ENCODE measurements around the gene MAN2A2. TPM values are rescaled to one million over a fixed set of nuclear protein-coding genes. Genes with fewer than 3 reads are reported as not detected.
A peak's percentile ranks its signal among the peaks of the same experiment; 100 is the strongest.

Gene MAN2A2
- polyA plus RNA-seq, 10 donors, result 21.2 to 44.6 (median 33.3) TPM

DNA sequence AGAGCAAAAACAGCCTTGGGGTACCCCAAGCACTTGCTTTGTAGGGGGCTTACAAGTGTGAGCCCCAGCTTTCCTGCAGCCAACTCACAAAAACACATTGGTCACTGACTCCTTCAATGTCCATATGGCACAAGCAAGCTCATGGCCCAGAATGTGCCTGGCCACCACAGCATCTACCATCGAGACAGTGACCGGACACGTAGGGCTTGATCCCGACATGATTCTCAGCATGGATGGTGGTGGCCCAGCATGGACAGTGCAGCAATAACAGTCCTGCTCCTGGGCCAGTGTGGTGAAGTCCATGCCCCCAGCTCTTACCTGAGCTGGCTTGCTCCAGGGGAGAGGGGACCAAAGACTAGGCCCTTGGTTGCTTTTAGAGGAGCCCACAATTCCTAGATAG lies 37.9 kb downstream of the MAN2A2 start:
- no peak for DNase-seq

GRCh38 chr15:90942354-90943120 lies 39.4 kb downstream of the MAN2A2 start:
- DNase-seq, result no peak

- no peak for DNase-seq
Measured at GRCh38 chr15:90945091-90945490, 42.0 kb downstream of the MAN2A2 start.

GRCh38 chr15:90946538-90946937 lies 43.4 kb downstream of the MAN2A2 start:
- no peak for DNase-seq

DNA sequence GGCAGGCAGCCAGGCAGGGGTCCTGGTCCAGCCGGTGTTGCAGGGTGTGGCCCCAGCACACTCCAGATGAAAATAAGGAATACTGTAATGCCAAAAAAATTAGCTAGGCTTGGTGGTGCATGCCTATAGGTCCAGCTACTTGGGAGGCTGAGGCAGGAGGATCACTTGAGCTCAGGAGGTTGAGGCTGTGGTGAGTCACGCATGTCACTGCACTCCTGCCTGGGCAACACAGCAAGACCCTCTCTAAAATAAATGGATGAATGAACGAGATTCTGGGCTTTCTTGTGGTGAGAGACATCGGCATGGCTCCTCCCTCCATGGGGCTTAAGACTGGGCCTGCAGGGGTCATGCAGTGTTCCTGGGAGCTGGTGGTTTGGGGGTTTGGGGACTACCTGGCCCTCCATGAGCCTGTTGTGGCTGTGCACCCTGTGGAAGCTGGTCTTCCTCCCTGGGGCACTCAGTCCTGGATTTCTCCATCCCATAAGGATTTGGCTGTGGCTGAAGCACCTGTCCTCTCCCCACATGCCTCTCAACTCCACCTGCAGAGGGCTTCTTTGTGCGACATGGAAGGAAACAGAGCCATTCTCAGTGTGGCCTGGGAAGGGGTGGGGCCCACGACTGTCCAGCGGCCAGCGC lies 44.0 kb downstream of the MAN2A2 start:
- DNase-seq, result no peak

- DNase-seq, result no peak
Measured at GRCh38 chr15:90947577-90948357, 44.7 kb downstream of the MAN2A2 start.

DNA sequence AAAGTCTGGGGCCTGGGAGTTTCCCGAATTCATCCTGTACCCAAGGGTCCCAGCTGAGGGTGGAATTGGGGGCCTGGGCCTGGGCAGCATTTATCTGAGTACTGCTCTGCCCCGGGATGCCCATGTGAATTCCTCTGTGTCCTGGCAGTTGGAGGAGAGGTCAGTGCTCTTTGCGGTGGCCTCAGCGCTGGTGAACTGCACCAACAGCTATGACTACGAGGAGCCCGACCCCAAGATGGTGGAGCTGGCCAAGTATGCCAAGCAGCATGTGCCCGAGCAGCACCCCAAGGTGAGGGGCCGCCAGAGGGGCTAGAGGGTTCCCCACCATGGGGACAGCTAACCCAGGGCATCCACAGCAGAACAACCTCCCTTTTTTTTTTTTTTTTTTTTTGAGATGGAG lies 45.4 kb downstream of the MAN2A2 start:
- DNase-seq, result no peak

- no peak for DNase-seq
Measured at GRCh38 chr15:90949979-90950675, 47.0 kb downstream of the MAN2A2 start.

GRCh38 chr15:90950676-90951075 lies 47.6 kb downstream of the MAN2A2 start:
- no peak for DNase-seq

DNA sequence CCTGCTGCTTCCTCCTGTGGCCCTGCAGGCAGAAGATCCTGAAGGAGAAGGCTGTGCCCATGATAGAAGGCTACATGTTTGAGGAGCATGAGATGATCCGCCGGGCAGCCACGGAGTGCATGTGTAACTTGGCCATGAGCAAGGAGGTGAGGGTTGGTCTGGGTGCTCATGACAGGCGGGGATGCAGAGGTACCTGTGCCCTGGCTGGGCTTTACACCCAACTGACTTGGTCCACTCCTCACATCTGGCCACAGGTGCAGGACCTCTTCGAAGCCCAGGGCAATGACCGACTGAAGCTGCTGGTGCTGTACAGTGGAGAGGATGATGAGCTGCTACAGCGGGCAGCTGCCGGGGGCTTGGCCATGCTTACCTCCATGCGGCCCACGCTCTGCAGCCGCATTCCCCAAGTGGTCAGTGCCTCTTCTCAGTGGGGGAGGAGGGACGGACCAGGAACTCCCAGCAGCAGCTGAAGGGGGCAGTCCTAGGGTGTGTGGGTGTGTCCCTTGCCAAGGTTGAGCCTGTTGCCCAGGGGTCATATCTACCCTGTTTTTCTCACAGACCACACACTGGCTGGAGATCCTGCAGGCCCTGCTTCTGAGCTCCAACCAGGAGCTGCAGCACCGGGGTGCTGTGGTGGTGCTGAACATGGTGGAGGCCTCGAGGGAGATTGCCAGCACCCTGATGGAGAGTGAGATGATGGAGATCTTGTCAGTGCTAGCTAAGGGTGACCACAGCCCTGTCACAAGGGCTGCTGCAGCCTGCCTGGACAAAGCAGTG lies 50.0 kb downstream of the MAN2A2 start:
- DNase-seq, result no peak

GRCh38 chr15:90953947-90954711 lies 51.0 kb downstream of the MAN2A2 start:
- no peak for DNase-seq

- DNase-seq, result peak; percentile 95 to 98 (median 96)
Measured at GRCh38 chr15:90954712-90955623, 51.9 kb downstream of the MAN2A2 start, which contains the start of gene RCCD1. Gene RCCD1 (plus strand): TSS chr15:90954884. CDS start chr15:90956735, 1,851 bp downstream.

- DNase-seq, result no peak
Measured at GRCh38 chr15:90955624-90956273, 52.6 kb downstream of the MAN2A2 start.

DNA sequence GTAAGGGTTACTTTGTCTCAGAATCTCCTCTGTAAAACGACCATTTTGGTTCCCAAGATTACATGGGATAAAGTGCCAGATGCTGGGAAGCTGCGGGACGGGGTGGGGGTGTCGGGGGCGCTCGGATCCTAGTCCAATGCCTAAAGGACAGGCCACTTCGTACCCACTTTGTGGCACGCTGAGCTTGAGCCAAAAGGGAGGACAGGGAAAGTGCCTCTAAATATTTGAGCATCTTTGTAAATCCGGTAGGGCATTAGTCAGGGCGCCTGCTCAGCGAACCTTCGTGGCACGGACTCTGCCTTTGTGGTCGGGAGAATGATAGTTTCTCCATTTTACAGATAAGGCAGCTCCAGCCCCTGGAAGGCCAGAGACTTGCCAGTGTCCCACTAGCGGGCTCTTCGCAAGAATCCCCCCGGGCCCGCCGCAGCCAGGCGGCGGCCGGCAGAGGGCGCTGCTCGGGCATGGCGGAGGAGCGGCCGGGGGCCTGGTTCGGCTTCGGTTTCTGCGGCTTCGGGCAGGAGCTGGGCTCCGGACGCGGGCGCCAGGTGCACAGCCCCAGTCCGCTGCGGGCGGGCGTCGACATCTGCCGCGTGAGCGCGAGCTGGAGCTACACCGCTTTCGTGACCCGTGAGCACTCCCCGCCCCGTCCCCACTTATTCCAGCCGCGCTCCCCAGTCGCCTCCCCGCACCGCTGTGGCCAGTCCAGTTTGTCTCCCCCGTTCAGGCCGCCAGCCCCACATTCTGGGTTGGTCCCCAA lies 53.4 kb downstream of the MAN2A2 start:
- peak; percentile 70 to 92 (median 86) for DNase-seq

DNA sequence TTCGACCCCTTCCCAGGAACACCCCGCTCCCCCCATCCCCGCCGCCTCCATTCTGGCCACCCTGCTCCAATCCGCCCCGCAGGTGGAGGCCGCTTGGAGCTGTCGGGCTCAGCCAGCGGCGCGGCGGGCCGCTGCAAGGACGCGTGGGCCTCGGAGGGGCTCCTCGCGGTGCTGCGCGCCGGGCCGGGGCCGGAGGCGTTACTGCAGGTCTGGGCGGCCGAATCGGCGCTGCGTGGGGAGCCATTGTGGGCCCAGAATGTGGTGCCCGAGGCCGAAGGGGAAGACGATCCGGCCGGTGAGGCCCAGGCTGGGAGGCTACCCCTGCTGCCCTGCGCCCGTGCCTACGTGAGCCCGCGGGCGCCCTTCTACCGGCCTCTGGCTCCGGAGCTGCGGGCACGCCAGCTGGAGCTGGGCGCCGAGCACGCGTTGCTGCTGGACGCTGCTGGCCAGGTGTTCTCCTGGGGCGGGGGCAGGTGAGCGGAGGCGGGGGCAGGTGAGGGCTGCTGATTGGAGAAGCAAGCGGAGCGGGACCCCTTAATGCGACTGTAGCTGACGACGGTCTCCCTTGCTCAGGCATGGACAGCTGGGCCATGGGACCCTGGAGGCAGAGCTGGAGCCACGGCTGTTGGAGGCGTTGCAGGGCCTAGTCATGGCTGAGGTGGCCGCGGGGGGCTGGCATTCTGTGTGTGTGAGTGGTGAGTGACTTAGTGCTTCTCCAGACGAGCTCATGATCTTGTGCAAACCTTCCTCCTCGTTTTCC lies 54.1 kb downstream of the MAN2A2 start:
- no peak for DNase-seq

DNA sequence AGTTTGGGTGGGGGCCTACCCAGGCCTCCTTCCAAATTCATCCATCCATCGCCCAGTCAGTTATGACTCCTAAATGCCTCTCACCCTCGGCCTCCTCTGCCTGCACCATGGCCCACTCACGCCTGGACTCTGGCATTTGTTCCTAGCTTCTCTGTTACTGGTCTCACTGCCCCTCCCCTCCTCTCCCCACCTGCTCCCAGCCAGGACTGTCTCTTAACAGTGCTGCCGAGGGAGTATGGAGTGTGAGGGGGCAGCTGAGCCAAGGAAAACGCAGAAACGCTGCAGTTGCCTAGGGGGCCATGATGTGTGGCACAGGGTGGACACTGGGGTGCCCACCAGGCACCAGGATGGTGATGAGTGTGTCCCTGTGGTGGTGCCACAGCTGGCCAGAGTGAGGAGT lies 54.7 kb downstream of the MAN2A2 start:
- no peak for DNase-seq

- no peak for DNase-seq
Measured at GRCh38 chr15:90959028-90959595, 56.0 kb downstream of the MAN2A2 start.

All from muscle of back (tissue), 11 donors.